Keratinocyte (primary cell): ENCODE measurements around the gene SMIM36. TPM values are rescaled to one million over a fixed set of nuclear protein-coding genes. Genes with fewer than 3 reads are reported as not detected.

Experiments
- DNase-seq: peaks from one replicate; pipeline ENCODE4 v3.0.0-alpha.2; 2011; ENCODE audit warnings: low read depth, missing footprints, low spot score
- FAIRE-seq: peaks from 2 replicates; lab custom pipeline; 2011; peaks lifted over from hg19 to GRCh38; lab: Jason Lieb, UNC
- H2AFZ ChIP-seq: 2 replicates; pipeline ENCODE4 v1.6.0; 2012; ENCODE audit warnings: low read length, control low read depth, inconsistent platforms; ENCODE audit not compliant: control insufficient read depth
- H3K27ac ChIP-seq: 2 replicates; pipeline ENCODE4 v1.5.1; 2011; ENCODE audit warnings: low read length; ENCODE audit not compliant: control insufficient read depth, insufficient read depth
- H3K27me3 ChIP-seq: 3 replicates; pipeline ENCODE4 v1.6.0; 2011; ENCODE audit warnings: low read length; ENCODE audit not compliant: control insufficient read depth, insufficient read depth; ENCODE audit errors: extremely low read depth
- H3K36me3 ChIP-seq, 2 experiments: 2 replicates in 1 of 2; 3 replicates in 1 of 2; pipeline ENCODE4 v1.5.1; 2011; ENCODE audit warnings: low read length in 2 of 2, mild to moderate bottlenecking in 1 of 2; ENCODE audit not compliant: control insufficient read depth in 2 of 2, insufficient read depth in 2 of 2; ENCODE audit errors: extremely low read depth in 1 of 2
- H3K4me1 ChIP-seq: 3 replicates; pipeline ENCODE4 v1.5.1; 2011; ENCODE audit warnings: low read length; ENCODE audit not compliant: control insufficient read depth, insufficient read depth; ENCODE audit errors: extremely low read depth
- H3K4me2 ChIP-seq: 3 replicates; pipeline ENCODE4 v1.6.0; 2011; ENCODE audit warnings: low read depth, low read length; ENCODE audit not compliant: control insufficient read depth, insufficient read depth; ENCODE audit errors: extremely low read depth
- H3K4me3 ChIP-seq, 3 experiments: fragments of 200-600 bp in 1 of 3; sonication (generic) in 1 of 3; 2 replicates in 2 of 3; 3 replicates in 1 of 3; pipeline ENCODE4 v1.5.1; 2011 to 2016; ENCODE audit warnings: low read length in 3 of 3, mild to moderate bottlenecking in 3 of 3, control low read depth in 2 of 3, inconsistent platforms in 1 of 3, low read depth in 1 of 3, mixed read lengths in 1 of 3, mixed run types in 1 of 3, moderate library complexity in 1 of 3; ENCODE audit not compliant: control insufficient read depth in 2 of 3, insufficient read depth in 2 of 3; ENCODE audit errors: extremely low read depth in 1 of 3
- H3K79me2 ChIP-seq: 2 replicates; pipeline ENCODE4 v1.6.0; 2012; ENCODE audit warnings: low read length; ENCODE audit not compliant: control insufficient read depth, insufficient read depth
- H3K9ac ChIP-seq: 3 replicates; pipeline ENCODE4 v1.6.0; 2011; ENCODE audit warnings: low read length; ENCODE audit not compliant: control insufficient read depth, insufficient read depth; ENCODE audit errors: extremely low read depth
- H3K9me1 ChIP-seq: 3 replicates; pipeline ENCODE4 v1.6.0; 2011; ENCODE audit warnings: low read length; ENCODE audit not compliant: control insufficient read depth, insufficient read depth; ENCODE audit errors: extremely low read depth
- H3K9me3 ChIP-seq: 2 replicates; pipeline ENCODE4 v1.5.1; 2012; ENCODE audit warnings: low read depth, low read length; ENCODE audit not compliant: control insufficient read depth
- H4K20me1 ChIP-seq: 3 replicates; pipeline ENCODE4 v1.6.0; 2011; ENCODE audit warnings: low read length; ENCODE audit not compliant: control insufficient read depth, insufficient read depth; ENCODE audit errors: extremely low read depth
- CTCF ChIP-seq, 3 experiments: IDR thresholded peaks in 1 of 3; conservative IDR thresholded peaks in 1 of 3; optimal IDR thresholded peaks in 1 of 3; 2 replicates in 2 of 3; 3 replicates in 1 of 3; pipeline versions ENCODE3 to v1.5.1; 2011; ENCODE audit warnings: low read length in 3 of 3, mild to moderate bottlenecking in 3 of 3, moderate library complexity in 2 of 3, control low read depth in 1 of 3, inconsistent platforms in 1 of 3; ENCODE audit not compliant: insufficient read depth in 2 of 3; ENCODE audit errors: extremely low read depth in 1 of 3
- EZH2 ChIP-seq: IDR thresholded peaks from one replicate; pipeline ENCODE4 v1.6.1; 2012; ENCODE audit warnings: inconsistent platforms, mild to moderate bottlenecking, low read length, moderate library complexity
- dilution Hi-C: fragments of 300-500 bp; cut with MboI; formaldehyde crosslinking; loops from one replicate; pipeline ENCODE4 v1.7.0; 2020; ENCODE audit warnings: low sequenced_read_pairs; ENCODE audit not compliant: extremely low pct_ligation_motif_present
- polyA plus RNA-seq, 5 experiments: library from polyadenylated mRNA; depleted of rRNA in 3 of 5; stranded (reverse) in 3 of 5; stranded (forward) in 1 of 5; unstranded in 1 of 5; fragments of >200 nt; gene quantifications; 1 replicate in 1 of 5; 2 replicates in 3 of 5; 3 replicates in 1 of 5; pipeline versions ENCODE4 v1.2.1 to v1.2.3, GENCODE V29; 2011 to 2012; ENCODE audit warnings: missing spikeins in 2 of 5, low read depth in 1 of 5, low replicate concordance in 1 of 5

SMIM36 gene
- polyA plus RNA-seq, 1 donor (not counting 4 experiments of a cell fraction or from before 2014, with no cell fraction given) = not detected

GRCh38 chr17:55430541-55431288, 80.5 kb downstream of the SMIM36 start:
- no peak for TF ChIP-seq CTCF (optimal IDR thresholded peaks at IDR 0.05 in 1 of 3, IDR thresholded peaks at IDR 0.05 in 1 of 3, conservative IDR thresholded peaks at IDR 0.05 in 1 of 3; ENCODE audit: extremely low read depth in 1 of 3, insufficient read depth in 2 of 3, low read length in 3 of 3)
- no peak for TF ChIP-seq EZH2
- no peaks in the 10 kb centered on the region for H3K9me3 ChIP-seq
- H3K79me2 ChIP-seq = no peaks in the 10 kb centered on the region
- peaks cover 2% of the 10 kb centered on the region for H4K20me1 ChIP-seq
- H3K27me3 ChIP-seq = peaks cover 3% of the 10 kb centered on the region
- no peak overlapping the region for H2AFZ ChIP-seq
- no peaks in the 10 kb centered on the region for H3K9me1 ChIP-seq
- no peaks in the 10 kb centered on the region for H3K36me3 ChIP-seq
- no peak for FAIRE-seq
- no peak overlapping the region for H3K4me3 ChIP-seq
- H3K4me1 ChIP-seq = peaks cover 28% of the 10 kb centered on the region
- H3K27ac ChIP-seq = no peak overlapping the region
- no peak overlapping the region for H3K9ac ChIP-seq
- no peak overlapping the region for H3K4me2 ChIP-seq
- dilution Hi-C loops = no loop called here
- DNase-seq = no peak

GRCh38 chr17:55427587-55427882, 83.7 kb downstream of the SMIM36 start:
- no peak for TF ChIP-seq EZH2
- no peak for TF ChIP-seq CTCF (optimal IDR thresholded peaks at IDR 0.05 in 1 of 3, IDR thresholded peaks at IDR 0.05 in 1 of 3, conservative IDR thresholded peaks at IDR 0.05 in 1 of 3; ENCODE audit: extremely low read depth in 1 of 3, insufficient read depth in 2 of 3, low read length in 3 of 3)
- peaks cover 14% of the 10 kb centered on the region for H3K27me3 ChIP-seq
- no peak for DNase-seq

More at GRCh38 chr17:55427587-55427882, 83.7 kb downstream of the SMIM36 start:
- H3K4me3 ChIP-seq = no peak overlapping the region
- no peaks in the 10 kb centered on the region for H3K9me1 ChIP-seq
- dilution Hi-C loops = no loop called here
- H2AFZ ChIP-seq = no peak overlapping the region
- no peaks in the 10 kb centered on the region for H4K20me1 ChIP-seq
- H3K36me3 ChIP-seq = no peaks in the 10 kb centered on the region
- no peaks in the 10 kb centered on the region for H3K9me3 ChIP-seq
- peaks cover 4% of the 10 kb centered on the region for H3K4me1 ChIP-seq
- H3K27ac ChIP-seq = no peak overlapping the region
- no peak overlapping the region for H3K9ac ChIP-seq
- H3K79me2 ChIP-seq = no peaks in the 10 kb centered on the region
- no peak overlapping the region for H3K4me2 ChIP-seq
- FAIRE-seq = no peak
